ENCODE measurements around the gene RNF26. TPM values are rescaled to one million over a fixed set of nuclear protein-coding genes. Genes with fewer than 3 reads are reported as not detected.

RNF26 gene
- total and polyA plus RNA-seq, 12 donors: 6.4 to 17.6 (median 13.0) TPM

DNA sequence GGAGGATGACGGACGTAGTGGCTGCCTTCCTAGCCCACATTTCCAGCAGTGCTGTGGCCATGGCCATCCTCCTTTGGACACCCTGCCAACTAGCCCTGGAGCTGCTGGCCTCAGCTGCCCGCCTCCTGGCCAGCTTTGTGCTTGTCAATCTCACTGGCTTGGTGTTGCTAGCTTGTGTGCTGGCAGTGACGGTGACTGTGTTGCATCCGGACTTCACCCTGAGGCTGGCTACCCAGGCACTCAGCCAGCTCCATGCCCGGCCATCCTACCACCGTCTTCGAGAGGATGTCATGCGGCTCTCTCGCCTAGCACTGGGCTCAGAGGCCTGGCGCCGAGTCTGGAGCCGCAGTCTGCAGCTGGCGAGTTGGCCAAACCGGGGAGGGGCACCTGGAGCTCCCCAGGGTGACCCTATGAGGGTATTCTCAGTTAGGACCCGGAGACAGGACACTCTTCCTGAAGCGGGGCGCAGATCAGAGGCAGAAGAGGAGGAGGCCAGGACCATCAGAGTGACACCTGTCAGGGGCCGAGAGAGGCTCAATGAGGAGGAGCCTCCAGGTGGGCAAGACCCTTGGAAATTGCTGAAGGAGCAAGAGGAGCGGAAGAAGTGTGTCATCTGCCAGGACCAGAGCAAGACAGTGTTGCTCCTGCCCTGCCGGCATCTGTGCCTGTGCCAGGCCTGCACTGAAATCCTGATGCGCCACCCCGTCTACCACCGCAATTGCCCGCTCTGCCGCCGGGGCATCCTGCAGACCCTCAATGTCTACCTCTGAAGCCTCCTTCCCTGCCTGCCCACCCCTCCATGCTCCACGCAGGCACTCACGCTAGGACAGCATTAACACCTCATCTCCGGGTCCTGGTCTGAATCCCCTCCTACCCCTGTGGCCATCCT is 1.6 kb downstream of the RNF26 start:
- 77 to 80% methylated on average over 30 of the region's 30 CpGs for WGBS, 2 donors
- no peak for ATAC-seq
- H3K27ac ChIP-seq: peak overlapping the region in 1 of 10 donors; percentile 48
- intact Hi-C loops (cut with DNase I): loop anchor here in 3 of 10 donors (5.0 to 10.0 kb wide), 2 partner anchors 36 to 131 kb away; partner anchors contain the start of gene CBL (in 1 of the 3)
- TF ChIP-seq, protein P1, sequence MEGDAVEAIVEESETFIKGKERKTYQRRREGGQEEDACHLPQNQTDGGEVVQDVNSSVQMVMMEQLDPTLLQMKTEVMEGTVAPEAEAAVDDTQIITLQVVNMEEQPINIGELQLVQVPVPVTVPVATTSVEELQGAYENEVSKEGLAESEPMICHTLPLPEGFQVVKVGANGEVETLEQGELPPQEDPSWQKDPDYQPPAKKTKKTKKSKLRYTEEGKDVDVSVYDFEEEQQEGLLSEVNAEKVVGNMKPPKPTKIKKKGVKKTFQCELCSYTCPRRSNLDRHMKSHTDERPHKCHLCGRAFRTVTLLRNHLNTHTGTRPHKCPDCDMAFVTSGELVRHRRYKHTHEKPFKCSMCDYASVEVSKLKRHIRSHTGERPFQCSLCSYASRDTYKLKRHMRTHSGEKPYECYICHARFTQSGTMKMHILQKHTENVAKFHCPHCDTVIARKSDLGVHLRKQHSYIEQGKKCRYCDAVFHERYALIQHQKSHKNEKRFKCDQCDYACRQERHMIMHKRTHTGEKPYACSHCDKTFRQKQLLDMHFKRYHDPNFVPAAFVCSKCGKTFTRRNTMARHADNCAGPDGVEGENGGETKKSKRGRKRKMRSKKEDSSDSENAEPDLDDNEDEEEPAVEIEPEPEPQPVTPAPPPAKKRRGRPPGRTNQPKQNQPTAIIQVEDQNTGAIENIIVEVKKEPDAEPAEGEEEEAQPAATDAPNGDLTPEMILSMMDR (IDR thresholded peaks at IDR 0.05): no peak
- H3K4me3 ChIP-seq: peak overlapping the region in 3 of 10 donors; percentile 87 to 99 (median 88)
- peaks cover 15 to 62% (median 47%) of the 10 kb centered on the region in 9 donors for H3K4me1 ChIP-seq
- peaks cover 0 to 23% (median 8%) of the 10 kb centered on the region in 9 donors for H3K36me3 ChIP-seq
- H3K27me3 ChIP-seq: peaks cover 0 to 24% (median 0%) of the 10 kb centered on the region in 7 donors
- no peak for DNase-seq
- no peaks in the 10 kb centered on the region for H3K9me3 ChIP-seq

DNA sequence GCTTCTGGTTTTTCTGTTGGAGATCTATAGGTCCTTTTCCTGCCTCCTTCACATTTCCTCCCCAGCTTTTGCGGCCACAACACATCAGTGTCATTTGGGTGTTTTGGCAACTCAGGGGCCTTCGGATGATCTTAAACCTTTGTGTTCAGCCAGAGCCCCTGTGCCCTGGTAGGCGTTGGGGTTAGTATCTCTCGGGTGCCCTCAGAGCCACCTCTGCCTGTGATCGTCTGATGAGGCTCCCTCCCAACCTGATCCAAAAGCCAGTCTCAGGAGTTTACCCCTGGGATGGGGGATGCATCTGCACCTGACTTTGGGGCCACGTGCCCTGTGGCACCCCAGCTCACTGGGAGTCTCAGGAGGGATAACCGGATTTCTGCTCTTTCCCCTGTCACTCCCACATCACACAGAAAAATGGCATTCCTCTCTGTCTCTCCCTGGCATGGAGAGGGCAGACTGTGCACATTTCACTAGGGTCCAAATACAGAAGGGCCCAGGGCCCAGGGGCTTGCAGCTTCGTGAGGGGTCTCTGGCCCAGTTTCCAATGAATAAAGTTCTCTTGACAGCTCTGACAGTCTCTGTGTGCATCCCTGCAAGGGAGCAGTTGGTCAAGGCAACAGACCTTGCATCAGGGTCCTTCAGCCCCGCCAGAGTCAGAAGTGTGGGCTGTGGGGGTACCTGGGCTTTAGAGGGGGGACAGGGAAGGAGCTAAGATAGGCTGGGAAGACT is 2.6 kb downstream of the RNF26 start:
- TF ChIP-seq, protein P1 (IDR thresholded peaks at IDR 0.05): no peak
- WGBS, 2 donors: 85 to 86% methylated on average over 9 of the region's 9 CpGs
- ATAC-seq (no peak), DNase-seq (no peak)
- Histone ChIP-seq H3K27ac (no peak overlapping the region), H3K27me3 (peaks cover 0 to 34% (median 0%) of the 10 kb centered on the region in 7 donors), H3K4me3 (no peak overlapping the region), H3K4me1 (peaks cover 22 to 70% (median 56%) of the 10 kb centered on the region in 9 donors), H3K36me3 (peaks cover 0 to 23% (median 8%) of the 10 kb centered on the region in 9 donors), H3K9me3 (no peaks in the 10 kb centered on the region)
- intact Hi-C loops (cut with DNase I): loop anchor here in 3 of 10 donors (5.0 to 10.0 kb wide), 2 partner anchors 35 to 132 kb away; partner anchors contain the start of gene CBL (in 1 of the 3)

DNA sequence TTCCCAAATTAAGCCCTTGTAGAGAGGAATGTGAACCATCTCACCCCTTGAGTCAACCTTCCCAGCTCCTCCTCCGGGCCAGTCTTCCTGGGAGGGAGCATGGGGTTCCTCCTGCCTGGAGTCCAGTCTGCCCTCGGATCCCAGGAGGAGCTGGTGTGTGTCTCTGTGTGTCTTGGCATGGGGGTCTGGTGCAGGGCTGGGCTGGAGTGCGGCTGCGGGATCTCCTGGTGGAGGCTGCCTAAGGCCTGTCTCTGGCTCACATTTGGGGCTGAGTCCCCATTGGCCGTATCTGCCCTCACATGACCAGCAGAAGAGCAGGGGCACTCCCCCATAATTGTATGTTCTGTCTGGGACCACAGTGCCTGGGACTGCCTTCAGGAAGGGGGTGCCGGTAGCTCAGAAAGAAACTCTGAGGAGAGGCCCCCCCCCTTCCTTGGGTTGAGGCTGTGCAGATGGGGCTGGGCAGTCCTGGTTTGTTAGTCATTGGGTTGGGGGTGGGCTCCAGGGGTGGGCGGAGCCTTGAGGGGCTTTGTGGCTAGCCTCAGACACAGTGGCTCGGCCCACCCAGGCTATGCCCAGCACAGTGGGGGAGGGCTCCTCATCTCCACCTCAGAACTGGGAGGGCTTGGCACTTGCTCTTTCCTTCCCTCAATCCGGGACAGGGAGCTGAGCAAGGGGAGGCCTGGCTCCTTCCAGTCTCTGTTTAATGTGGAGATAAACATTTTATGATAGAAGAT is 3.4 kb downstream of the RNF26 start:
- ATAC-seq (no peak), DNase-seq (no peak)
- H3K27ac ChIP-seq: peak overlapping the region in 5 of 10 donors; percentile 10 to 100 (median 98)
- H3K4me3 ChIP-seq: peak overlapping the region in 1 of 10 donors; percentile 61
- peaks cover 22 to 70% (median 56%) of the 10 kb centered on the region in 9 donors for H3K4me1 ChIP-seq
- H3K36me3 ChIP-seq: peaks cover 0 to 23% (median 8%) of the 10 kb centered on the region in 9 donors
- peaks cover 0 to 38% (median 0%) of the 10 kb centered on the region in 7 donors for H3K27me3 ChIP-seq
- WGBS, 2 donors: 43 to 45% methylated on average over 9 of the region's 9 CpGs
- intact Hi-C loops (cut with DNase I): loop anchor here in 3 of 10 donors (5.0 to 10.0 kb wide), 2 partner anchors 35 to 133 kb away; partner anchors contain the start of gene CBL (in 1 of the 3)
- H3K9me3 ChIP-seq: no peaks in the 10 kb centered on the region
- TF ChIP-seq, protein P1 (IDR thresholded peaks at IDR 0.05): no peak

Measured in heart right ventricle (tissue), 16 donors.